Sciatic nerve (tissue), 2 donors: ENCODE results near the gene NMRK2. TPM values are rescaled to one million over a fixed set of nuclear protein-coding genes. Genes with fewer than 3 reads are reported as not detected.
"Not testable (repeated sequence)": the region's sequence is repeated elsewhere in the genome, so short reads cannot be mapped to it uniquely, and the experiment has no call there.

Experiments
- ATAC-seq: fragments of 200-7000 bp; cut with Tn5 transposase; one replicate; pipeline ENCODE4 v1.9.1; 2020; ENCODE audit warnings: mild to moderate bottlenecking, moderate library complexity
- DNase-seq: peaks from one replicate; pipeline ENCODE4 v3.0.0-alpha.2; 2020; ENCODE audit warnings: low spot score
- intact Hi-C: fragments of 100-400 bp; cut with DNase I; formaldehyde crosslinking; loops from one replicate; pipeline ENCODE4 v1.14.2; 2022
- total RNA-seq: library from RNA; stranded (reverse); fragmentation: NEBNext Ultra II Directional; extraction: Animal tissue kit (Norgen Biotek cat#: 25700); gene quantifications from one replicate; pipeline ENCODE4 v1.2.1, GENCODE V29; 2021
- donor health status: DM: no; HTN: no; CAD: no.
- donor health status: DM: no; HTN: no; CAD: no.

NMRK2 gene
- total RNA-seq, 1 donor from 2014 or later, result not detected

DNA sequence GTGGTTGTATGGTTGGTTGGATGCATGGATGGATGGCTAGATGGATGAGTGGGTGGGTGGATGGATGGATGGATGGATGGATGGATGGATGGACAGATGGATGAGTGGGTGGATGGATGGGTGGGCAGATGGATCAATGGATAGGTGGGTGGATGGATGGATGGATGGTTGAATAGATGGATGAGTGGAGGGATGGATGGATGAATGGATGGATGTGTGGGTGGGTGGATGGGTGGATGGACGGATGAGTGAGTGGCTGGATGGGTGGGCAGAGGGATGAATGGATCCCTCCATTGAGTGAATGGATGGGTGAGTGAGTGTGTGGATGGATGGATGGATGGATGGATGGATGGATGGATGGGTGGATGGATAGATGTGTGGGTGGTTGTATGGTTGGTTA, 9.0 kb upstream of the NMRK2 start:
- DNase-seq, result no peak
- intact Hi-C loops, result no loop called here
- ATAC-seq, result no peak

DNA sequence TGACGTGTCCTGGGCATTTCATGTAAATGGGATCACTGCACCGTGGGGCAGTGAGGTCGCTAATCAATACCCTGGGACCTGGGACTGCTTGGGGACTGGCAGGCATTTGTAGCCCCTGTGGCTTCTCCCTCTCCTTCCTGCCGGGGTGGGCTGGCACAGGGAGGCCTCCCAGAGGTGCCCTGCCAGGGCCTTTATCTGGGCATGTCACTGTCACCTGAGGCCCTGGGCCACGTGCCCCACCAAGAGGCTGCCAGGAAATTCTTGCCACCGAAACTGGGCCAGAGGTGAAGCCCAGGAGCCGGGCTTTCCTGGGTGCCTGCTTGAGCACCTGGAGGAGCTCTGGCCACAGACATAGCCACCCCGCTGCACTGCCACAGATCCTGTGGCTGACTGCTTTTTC, 1.8 kb upstream of the NMRK2 start:
- ATAC-seq (no peak), DNase-seq (no peak)
- intact Hi-C loops, result no loop called here

DNA sequence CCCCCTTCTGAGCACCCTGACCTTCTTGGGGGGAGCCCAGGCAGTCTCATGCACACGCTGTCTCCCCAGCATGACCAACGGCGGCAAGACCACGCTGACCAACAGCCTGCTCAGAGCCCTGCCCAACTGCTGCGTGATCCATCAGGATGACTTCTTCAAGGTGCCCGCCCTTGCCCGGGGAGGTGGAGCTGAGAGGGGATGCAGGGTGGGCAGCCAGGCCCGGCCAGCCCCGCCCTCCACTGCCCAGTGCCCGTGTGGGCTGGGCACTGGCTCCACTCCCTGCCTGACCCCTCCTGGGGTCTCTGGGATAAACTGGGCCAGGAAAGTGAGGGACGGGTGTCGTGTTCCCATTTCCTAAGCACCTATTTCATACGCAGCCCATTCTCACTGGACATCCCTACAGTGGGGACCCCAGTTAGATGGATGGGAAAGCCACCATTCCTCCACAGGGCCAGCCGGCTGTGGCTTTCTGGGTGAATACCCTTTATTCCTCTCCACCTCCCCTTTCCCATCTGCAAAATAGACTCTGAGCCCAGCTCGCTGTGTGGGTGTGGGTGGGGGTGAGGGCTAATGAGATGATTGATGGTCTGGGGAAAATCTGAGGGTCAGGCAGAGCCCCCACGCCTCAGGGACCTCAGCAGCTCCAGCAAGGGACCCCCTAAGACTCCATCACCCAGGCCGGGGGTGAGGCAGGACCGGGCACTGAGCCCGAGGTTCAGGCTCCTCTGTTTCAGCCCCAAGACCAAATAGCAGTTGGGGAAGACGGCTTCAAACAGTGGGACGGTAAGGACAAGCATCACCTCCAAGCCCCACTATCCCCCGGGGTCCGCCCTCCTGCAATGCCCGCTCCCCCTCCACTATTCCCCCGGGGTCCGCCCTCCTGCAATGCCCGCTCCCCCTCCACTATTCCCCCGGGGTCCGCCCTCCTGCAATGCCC, 3.9 kb downstream of the NMRK2 start:
- no peak for DNase-seq
- no peak for ATAC-seq
- intact Hi-C loops, result no loop called here

DNA sequence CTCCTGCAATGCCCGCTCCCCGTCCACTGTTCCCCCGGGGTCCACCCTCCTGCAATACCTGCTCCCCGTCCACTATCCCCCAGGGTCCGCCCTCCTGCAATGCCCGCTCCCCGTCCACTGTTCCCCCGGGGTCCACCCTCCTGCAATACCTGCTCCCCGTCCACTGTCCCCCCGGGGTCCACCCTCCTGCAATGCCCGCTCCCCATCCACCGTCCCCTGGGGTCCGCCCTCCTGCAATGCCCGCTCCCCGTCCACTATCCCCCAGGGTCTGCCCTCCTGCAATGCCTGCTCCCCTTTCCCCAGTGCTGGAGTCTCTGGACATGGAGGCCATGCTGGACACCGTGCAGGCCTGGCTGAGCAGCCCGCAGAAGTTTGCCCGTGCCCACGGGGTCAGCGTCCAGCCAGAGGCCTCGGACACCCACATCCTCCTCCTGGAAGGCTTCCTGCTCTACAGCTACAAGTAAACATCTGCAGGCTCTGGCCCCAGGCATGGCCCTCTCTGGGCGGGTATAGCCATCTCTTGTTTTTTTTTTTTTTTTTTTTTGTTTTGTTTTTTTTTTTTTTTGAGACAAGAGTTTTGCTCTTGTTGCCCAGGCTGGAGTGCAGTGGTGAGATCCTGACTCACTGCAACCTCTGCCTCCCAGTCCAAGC, 5.6 kb downstream of the NMRK2 start:
- intact Hi-C loops, ATAC-seq, DNase-seq: not testable (repeated sequence)

DNA sequence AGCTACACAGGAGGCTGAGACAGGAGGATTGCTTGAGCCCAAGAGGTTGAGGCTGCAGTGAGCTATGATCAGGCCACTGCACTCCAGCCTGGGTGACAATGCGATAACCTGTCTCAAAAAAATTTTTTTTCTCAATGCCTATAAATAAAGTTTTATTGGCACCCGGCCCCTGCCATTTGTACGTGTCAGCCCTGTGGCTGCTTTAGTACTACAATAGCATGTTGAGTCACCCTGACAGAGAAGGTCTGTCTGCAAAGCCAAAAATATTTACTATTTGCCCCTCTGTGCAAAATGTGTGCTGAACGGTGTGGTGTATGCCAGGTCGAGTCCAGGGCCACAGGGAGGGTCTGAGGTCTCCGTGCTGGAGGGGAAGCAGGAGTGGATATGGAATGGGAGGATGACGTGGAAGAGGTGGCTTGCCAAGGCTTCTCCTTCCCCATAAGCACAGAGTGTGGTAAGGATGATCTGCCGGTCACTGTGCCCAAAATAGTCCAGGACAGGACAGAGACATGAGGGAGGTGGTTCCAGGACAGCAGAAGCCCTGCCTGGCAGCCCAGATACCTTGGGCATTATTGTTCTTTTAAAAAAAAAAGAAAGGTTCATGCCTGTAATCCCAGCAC, 10.0 kb downstream of the NMRK2 start:
- DNase-seq, result no peak
- ATAC-seq, result no peak
- intact Hi-C loops, result no loop called here

DNA sequence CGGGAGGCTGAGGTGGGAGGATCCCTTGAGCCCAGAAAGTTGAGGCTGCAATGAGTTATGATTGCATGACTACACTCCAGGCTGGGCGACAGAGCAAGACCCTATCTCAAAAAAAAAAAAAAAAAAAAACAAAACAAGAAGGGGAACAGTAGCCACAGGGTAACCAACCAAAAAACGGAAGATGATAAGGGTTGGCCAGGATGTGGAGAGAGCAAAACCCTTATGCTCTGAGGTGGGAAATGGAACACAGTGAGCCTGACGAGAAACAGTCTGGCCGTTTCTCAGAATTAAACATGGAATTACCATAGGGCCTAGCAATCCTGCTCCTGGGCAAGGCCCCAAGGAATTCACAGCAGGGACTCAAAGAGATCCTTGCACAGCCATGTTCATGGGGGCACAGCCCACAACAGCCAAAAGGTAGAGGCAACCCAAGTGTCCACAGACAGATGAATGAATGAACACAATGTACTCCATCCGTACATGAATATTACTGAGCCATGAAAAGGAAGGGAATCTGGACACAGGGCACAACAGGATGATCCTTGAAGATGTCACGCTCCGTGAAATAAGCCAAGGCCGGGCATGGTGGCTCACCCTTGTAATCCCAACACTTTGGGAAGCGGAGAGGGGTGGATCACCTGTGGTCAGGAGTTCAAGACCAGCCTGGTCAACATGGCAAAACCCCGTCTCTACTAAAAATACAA, 11.3 kb downstream of the NMRK2 start:
- no peak for ATAC-seq
- no peak for DNase-seq
- intact Hi-C loops, result no loop called here

DNA sequence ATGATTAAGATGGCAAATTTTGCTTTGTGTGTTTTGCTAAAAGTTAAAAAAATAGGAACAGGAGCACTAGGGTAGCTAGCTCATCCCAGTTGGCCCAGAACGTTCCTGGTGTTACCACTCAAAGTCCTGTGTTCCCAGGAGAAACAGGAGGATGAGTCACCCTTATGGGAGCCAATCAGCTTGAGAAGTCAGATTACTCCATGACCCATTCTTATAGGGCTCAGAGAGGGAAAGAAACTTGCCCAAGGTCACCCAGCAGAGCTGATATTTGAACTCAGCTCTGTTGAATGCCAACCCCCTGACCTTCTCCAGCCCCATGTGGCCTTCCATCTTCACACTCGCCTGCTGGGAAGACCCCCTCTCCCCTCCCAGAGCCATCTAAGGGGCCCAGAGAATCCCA, 13.0 kb downstream of the NMRK2 start:
- DNase-seq (no peak), ATAC-seq (no peak)
- intact Hi-C loops, result no loop called here

DNA sequence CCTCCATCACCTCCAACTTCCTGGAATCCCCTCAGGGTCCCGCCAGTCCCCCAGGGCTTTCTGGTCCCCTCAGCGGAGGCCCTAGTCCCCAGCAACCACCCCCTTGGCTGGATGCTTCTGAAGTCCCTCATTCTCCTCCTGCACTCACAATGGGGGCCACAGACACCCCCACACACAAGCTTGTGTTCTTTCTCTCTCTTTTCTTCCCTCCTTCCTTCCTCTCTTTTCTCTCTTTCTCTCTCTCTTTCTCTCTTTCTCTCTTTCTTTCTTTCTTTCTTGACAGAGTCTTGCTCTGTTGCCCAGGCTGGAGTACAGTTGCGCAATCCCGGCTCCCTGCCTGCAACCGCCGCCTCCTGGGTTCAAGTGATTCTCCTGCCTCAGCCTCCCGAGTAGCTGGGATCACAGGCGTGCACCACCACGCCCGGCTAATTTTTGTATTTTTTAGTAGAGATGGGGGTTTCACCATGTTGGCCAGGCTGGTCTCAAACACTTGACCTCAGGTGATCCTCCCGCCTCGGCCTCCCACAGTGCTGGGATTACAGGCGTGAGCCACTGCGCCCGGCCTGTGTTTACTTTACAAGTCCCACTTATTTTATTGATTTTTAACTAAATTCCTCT, 14.6 kb downstream of the NMRK2 start:
- ATAC-seq, intact Hi-C loops, DNase-seq: not testable (repeated sequence)

DNA sequence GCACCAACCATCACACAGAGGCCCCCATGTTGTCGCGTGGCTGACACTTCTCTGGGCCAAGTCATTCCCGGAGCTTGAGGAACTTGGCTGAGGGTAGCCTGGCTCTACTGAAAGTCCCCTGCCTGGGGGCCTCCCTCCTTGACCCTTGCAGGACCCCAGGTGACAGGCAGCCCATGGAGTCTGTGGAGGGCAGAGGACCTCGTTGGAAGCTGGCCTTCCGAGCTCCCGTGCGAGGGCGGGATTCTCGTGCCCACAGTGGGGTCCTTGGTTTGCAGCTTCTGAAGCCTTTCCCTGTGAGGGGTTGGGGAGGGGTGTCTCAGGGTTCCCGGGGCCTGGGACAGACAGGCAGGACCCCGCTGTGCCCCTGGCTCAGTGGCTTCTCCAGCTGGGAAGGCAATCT, 16.4 kb downstream of the NMRK2 start:
- ATAC-seq (no peak), DNase-seq (no peak)
- intact Hi-C loops, result no loop called here

DNA sequence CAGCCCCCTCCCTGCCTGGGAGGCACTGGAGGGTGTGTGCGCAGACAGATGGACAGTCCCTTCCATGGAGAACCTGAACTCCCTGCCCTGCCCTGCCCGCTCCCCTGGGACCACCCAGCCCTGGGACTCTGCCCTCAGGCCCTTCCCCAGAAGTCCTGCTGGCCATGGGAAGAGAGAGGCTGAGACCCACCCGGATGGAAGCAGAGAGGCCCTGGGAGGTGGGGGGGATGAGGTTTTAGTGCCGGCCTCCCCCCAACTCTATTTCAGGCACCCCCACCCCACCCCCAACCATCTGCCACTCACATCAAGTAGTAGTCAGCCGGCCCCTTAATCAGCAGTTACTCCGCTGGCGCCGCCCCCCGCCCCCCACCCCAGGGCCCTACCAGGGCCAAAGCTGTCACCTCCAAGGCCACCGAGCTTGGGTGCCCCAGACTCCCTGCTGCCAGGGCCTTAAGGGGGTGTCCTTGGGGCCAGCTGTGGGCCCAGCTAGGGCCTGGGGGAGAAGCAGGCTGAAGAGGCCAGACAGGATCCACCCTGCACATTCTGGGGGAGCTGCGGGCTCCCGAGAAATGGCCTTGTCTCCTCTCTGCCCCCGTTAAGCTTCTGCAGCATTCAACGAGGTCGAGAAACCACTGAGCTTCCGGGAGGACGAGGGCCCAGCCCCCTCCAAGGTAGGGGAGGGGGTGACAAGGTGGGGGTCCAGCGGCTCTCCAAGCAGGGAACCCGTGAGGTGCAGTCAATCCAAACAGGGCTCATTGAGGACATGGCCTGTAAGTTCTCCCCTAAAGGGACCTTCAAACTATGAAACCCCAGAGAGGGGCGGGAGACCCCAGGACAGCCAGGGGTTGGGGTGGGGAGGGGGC, 17.4 kb downstream of the NMRK2 start:
- intact Hi-C loops, result no loop called here
- DNase-seq, result no peak
- ATAC-seq, result no peak

DNA sequence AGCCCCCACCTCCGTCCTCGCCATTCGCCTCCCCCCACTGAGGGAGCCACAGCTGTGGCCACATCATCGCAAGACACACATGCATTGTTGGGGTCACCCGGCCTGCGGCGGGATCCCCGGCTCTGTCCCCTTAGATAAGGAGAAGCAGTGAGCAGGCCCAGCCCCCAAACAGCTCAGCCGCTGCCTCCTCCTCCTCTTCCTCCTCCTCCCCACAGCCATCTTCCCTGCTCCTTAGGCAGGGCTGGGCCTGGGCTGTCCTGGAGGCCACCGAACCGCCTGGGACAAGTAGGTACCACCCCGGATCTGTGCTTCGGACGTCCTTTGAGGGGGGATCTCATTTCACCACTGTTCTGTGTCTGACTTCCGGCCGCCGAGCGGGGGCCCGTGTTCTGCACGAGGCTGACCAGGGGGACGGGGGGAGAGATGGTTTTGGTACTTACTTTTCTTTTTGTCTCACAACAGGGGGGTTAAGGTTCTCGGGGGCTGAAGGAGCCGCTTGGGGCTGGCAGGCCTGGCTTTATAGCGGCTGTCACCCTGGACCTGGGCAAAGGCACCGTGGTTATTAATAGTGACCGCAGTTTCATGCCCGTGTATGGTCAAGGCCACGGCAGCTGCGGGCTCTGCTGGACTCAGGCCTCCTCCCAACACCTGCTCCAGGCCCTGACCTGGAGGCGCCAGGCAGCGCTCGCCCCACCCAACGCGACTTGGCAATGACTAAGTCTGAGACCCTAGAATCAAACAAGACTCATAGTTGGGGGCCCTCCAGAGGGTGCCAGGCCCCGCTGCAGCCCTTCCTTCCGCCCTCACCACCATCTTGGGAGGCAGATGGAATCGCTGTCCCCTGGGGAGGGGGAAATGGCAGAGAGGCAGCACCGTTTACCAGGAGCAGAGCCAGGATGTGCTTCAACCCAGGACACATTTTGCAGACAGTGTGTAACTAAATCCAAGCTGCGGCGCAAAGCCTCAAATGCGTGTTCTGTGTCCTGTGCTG, 18.3 kb downstream of the NMRK2 start:
- intact Hi-C loops, result no loop called here
- peak; percentile 38 for ATAC-seq
- DNase-seq, result no peak

DNA sequence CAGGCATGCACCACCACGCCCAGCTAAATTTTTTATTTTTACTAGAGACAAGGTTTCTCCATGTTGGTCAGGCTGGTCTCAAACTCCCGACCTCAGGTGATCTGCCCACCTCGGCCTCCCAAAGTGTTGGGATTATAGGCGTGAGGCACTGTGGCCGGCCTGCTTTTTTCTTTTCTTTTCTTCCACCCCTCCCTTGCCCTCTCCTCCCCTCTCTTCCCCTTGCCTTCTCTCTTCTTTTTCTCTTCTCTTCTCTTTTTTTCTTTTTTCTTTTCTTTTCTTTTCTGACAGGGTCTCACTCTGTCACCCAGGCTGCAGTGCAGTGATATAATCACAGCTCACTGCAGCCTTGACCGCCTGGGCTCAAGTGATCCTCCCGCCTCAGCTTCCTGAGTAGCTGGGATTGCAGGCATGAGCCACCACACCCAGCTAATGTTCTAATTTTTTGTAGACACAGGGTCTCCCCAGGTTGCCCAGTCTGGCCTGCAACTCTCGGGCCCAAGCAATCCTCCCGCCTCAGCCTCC, 19.9 kb downstream of the NMRK2 start:
- intact Hi-C loops, ATAC-seq, DNase-seq: not testable (repeated sequence)

DNA sequence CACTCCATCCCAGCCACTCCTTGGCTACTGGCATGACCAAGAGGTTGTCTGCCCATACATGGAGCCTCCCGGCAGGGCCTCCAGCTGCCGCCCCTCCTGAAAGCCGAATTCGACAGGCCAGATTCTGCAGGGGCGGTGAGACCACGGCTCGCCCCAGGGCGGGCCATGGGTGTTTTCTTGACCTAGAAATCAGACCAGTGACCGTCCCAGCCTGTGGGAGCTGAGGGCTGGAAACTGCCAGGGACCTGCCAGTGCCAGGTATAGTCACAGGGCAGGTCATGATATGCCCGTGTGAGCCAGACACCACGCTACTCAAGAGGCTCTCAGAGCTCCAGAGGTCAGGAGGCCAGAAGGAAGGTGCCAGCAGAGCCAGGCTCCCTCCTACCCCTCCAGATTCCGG, 21.2 kb downstream of the NMRK2 start:
- no peak for DNase-seq
- no peak for ATAC-seq
- intact Hi-C loops, result no loop called here

DNA sequence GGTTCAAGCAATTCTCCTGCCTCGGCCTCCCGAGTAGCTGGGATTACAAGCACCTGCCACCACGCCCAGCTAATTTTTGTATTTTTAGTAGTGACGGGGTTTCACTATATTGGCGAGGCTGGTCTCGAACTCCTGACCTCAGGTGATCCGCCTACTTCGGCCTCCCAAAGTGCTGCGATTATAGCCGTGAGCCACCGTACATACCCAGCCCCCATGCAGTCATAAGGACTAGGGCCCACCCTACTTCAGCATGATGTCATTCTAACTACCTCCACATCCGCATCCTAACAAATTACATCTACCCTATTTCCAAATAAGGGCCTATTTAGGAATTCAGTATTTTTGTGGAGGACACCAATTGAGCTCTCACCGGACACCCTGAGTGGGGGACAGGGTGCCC, 22.4 kb downstream of the NMRK2 start:
- DNase-seq, ATAC-seq, intact Hi-C loops: not testable (repeated sequence)

DNA sequence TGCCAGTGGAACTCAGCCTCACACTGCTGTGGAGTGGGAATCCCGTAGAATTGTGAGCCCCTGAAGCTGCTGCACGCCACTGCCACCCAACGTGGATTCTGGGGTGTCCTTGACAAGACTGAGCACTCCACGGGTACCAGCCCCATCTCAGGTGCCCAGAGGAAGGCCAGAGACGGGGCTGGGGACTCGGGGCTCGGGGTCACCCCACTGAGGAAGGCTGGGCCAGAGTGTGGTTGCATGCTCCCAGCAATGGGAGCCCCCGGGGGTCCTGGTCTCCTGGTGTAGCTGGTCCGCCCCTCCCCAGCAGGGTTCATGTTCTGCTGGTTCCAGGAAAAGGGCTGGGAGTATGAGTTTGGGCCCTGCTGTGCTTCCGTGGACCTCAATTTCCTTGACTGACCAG, 22.8 kb downstream of the NMRK2 start:
- DNase-seq (no peak), ATAC-seq (no peak)
- intact Hi-C loops, result no loop called here

DNA sequence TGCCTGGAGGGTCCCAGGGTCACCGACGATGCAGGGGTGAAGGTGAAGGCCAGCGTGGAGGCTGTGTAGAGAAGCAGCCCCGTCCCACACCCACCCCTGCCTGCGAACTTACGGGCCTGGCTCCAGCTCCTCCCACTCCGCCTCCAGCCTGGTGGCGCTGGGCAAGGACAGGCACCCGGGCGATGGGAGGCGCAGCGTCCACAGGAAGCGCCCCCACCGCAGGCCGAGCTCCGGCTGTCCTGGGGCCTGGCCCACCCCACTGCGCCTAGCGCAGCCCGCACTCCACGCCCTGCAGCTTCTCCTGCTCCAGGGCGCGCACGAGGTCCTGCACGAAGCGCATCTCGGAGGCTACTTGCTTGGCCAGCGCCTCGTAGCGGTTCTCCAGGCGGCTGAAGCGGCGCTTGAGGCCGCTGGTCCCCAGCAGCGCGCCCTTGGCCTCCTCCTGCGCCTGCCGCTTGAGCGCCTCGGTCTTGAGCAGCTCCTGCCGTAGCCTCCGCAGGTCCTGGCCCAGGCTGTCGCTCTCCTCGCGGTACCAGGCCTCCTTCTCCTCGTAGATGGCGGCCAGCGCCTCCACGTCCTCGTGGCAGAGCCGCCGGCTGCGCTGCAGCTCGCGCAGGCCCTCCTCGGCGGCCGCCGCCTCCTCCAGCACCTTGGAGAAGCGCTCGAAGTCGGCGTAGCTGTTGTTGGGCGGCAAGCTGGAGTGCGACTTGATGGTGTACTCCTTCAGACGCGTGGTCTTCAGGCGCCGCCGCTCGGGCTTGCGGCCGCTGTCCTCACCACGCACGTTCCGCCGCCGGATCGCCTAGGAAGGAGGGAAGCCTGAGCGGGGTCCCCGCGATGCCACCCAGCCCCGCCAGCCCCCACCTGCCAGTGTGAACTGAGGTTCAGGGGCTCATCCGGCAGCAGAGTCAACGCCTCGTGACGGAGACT, 26.2 kb downstream of the NMRK2 start:
- intact Hi-C loops, result no loop called here
- DNase-seq (no peak), ATAC-seq (peak; percentile 23)
